Fibroblast of gingiva (primary cell): ENCODE results near the gene MEX3B.

ENCODE experiments used
- DNase-seq: peaks from one replicate; pipeline ENCODE4 v3.0.0-alpha.2; 2011; ENCODE audit warnings: low read depth

Gene MEX3B

DNA sequence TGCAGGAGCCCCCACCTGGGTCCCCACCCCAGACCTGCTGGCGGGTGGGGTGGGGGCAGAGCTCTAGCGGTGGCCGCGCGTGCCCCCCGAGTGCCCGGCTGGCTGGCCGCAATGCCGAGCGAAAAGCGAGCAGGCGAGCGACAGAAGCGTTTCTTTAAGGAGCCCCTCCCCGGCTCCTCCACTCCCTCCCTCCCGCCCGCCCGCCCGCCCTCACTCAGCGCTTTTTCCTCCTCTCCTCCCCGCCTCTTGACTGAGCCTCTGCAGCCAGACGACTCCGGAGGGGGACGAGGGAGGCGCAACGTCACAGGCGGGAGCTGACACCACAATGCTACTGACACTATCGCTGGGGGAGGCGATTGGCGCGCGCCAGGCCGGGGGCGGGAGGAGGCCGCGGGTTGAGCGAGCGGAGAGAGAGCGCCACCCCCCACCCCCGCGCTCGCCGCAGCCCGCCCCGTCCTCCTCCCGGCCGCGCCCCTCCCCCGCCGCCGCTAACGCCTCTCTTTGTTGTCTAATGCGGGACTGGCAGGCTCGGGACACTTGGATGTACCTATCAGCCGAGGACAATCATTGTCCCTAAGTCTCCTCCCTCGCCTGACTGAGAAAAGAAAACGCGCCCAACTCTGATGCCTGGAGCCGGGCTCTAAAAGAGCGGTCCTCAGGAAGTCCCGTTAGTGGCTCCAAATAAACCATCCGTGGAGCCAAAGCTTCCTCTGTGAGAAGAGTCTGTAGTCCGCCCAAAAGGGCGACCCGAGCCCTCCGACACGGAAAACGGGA, at the start of gene MEX3B:
Gene MEX3B (minus strand): TSS at position 127 of the 774 bp plus-strand sequence. CDS start 313 bp downstream, outside the sequence.
- DNase-seq, result peak; percentile 98

DNA sequence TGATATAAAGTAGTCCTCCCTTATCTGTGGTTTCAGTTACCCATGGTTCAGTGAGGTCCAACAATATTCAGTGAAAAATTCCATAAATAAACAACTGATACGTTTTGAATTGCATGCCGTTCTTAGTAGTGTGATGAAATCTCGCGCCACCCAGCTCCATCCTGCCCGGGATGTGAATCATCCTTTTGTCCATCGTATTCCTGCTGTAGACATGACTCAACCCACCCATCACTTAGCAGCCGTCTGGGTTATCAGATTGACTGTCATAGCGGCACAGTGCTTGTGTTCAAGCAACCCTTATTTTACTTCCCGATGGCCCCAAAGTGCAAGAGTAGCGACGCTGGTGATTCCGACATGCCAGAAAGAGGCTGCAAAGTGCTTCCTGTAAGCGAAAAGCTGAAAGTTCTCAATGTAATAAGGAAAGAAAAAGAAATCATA, 48.0 kb upstream of the MEX3B start:
- peak; percentile 84 for DNase-seq

DNA sequence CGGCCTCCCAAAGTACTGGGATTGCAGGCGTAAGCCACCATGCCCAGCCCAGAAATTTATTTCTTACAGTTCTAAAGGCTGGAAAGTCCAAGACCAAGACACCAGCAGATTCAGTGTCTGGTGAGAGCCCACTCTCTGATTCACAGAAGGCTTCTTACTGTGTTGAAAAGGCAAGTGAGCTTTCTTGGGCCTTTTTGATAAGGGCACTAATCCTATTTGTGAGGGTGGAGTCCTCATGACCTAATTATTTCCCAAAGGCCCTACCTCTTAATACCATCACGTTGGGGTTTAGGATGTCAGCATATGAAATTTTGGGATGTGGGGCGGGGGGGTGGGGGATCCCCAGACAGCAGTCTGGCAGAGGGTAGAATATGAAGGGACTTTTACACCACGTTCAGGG, 47.5 kb upstream of the MEX3B start:
- DNase-seq, result no peak

DNA sequence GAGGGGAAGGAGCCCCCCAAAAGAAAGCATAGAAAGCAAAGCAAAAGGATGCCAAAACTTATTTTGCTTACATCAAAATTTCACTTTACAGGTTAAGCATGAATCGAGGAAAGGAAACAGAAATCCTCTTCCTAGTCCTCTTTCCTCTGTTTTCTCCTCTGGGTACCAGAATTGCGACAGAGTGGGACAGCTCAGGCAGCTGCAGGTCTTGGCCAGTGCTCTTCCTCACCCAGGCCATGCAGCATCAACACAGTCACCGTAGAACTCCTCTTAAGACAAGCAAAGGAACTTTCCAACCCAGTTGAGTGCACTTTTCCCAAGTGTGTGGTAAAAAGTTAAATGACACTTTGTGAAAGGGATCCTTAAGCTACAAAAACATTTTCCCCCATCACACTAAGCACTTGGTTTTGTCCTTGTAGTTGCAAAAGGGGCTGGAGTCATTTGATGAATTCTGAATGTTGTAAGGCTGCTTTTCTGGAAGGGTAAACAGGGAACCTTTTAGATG, 45.9 kb upstream of the MEX3B start:
- DNase-seq, result no peak

DNA sequence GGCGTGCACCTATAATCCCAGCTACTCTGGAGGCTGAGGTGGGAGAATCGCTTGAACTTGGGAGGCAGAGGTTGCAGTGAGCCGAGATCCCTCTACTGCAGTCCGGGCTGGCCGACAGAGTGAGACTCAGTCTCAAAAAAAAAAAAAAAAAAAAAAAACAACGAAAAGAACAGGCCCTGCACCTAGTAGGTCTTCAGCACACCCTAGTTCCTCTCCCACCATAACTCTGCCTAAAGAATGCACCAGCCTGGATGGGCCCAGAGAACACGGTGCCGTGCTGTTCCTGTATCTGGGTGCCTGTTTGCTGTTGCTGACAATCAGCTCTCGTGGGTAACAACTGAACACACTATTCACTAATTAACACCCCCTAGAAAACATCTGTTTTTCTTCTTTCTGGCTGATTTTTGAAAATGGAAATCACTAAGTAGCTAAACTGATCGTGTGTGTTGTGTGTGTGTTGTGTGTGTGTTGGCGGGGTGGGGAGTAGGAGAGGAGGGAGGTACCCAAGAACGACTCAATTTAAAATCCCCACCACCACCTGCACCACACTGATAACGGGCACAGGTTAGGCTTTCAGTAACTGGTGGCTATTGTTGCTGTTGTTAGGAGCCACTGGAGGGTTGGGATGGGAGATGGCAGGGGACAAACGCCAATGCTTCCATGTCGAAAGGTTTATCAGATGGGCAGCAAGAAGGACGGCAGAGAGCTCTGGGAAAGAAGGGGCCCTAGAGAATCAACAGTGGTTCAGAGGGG, 40.6 kb upstream of the MEX3B start:
- DNase-seq, result no peak

DNA sequence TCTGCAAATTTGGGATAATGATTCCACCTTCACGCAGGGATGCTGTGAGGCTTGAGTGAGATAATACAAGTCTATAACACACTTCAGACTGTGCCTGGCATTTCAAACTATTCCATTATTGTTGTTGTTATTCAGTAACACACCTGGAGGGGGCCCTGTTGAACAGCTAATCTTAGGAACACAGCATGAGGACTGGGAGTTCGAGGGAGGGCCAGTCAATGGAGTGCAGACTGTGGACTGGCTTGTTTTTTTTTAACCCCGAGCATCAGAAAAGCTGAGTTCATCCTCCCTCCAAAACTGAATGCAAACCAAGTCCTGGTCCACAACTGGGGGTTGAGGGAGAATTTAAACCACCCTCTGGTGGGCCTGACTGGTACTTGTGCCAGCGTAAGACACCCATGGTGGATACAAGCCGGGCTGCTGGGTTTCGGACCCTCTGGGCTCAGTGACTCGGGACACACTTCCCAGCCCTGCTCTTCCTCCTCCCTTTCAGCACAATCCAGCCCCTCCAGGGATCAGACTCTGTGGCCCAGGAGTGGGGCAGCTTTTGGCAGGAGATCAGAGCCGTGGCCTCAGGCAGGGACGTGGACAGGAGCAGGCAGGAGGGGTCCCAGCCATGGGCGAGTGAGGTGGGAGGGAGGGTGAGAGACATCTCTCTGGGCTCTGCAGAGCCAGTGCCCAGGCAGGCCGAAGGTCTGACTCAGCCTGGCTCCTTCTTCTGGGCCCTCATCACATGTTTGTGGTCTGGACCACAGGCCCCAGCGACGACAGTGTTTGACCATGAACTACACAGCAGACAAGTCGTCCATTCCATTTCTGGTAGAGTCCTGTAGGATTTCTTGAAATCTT, 36.3 kb upstream of the MEX3B start:
- DNase-seq, result peak; percentile 81

DNA sequence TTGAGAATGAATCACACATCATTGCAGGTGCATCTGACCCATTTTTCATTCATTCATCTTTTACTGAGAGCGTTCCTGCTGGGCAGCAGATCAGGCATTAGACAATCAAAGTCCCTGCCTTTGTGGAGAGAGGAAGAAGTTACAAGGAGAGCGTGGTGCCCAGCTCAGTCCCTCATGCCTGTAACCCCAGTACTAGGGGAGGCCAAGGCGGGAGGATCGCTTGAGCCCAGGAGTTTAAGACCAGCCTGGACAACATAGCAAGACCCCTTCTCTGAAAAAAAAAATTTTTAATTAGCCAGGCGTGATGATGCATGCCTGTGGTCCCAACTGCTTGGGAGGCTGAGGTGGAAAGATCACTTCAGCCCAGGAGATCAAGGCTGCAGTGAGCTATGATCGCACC, 35.0 kb upstream of the MEX3B start:
- no peak for DNase-seq

DNA sequence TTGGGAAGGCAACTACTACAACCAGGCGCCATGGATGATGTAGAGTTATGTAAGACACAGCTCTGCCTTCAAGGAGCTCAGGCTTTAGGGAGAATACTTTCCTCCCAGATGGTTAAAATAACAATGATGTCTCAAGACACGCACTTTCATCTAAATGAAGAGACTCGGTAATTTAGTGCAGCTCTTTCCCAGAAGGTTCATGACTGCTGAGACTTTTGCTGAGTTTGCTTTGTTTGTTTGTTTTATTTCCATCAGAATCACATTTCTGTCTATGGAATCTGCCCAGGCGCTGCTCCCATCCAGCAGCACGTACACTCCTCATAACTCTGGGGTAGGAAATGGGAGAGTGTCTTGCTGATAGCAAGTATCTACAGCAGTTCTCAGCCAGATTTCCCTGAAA, 33.9 kb upstream of the MEX3B start:
- DNase-seq, result peak; percentile 58

DNA sequence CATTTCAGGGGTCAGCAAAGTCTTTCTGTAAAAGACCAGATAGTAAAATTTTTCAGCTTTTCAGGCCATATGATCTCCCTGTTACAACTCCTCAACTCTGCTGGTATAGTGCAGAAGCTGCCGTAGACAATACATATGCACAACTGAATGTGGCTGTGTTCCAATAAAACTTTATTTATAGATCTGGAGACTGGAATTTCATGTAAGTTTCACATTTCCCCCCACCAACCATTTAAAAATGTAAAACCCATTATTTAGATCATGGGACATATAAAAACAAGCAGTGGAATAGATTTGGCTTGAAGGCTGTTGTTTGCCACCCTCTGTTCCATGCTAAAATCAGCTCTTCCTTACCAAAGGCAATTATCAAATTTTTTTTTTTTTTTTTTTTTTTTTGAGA, 28.8 kb upstream of the MEX3B start:
- DNase-seq, result no peak

DNA sequence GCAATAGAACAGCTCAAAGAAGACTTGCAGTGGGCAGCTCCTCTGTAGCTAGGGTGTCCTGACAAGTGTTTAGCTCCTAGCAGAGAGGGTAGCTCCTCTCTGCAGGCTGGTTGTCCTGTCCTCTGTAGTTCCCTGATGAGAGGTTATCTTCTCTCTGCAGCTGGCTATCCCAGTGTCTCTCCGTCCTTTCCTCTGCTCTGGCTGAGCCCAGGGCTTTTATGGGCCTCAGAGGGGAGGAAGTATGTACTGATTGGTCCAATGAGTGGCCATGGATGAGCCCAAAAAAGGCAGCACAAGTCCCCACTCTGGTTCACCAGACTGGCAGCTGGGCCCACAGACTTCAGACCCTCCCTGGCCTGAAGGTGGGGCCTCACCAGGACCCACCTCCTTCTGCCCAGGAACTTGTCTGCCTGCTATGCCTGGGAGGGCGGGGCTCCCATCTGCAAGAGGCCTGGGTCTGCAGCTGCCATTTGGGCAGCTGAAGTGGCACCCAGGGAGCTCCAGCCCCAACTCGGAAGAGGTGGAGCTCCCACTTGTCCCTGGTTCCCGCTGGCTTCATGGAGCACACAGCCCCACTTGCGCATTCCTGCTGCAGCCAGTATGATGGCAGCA, 27.2 kb upstream of the MEX3B start:
- DNase-seq, result no peak

DNA sequence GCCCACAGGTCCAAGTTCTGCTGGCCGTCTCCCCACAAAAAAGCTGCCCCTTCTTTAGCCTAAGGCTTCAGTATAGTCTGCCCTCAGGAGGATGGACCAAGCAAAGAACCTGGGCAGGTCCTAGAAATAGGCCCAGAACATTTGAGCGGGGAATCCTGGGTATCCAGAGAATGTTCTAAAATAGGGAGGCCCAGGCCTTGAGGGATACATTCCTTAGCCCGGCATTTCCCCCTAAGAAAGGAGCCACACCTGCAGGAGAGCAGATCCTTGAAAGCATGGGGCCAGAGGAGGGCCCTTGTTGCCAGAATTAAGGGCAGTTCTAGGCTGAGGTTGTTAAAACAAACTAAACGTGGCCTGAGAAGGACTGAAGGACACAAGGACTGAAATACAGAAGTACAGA, 20.6 kb upstream of the MEX3B start:
- DNase-seq, result no peak

DNA sequence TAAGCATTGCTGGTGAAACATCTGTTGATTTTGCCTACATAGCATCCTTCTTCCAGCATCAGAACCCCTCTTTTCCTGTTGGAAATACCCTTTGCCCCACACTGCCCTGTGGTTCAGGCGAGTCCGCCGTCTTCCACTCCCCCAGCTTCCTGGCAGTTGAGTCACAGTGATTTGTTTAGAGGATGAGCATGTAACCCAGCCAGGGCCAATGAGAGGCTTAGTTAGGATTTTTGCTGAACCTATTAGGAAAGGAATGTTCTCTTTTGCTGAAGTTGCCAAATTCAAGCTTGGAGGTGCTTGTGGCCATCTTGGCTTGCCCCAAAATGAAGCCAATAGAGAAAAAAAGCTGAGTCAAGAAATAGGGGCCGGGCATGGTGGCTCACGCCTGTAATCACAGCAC, 19.0 kb upstream of the MEX3B start:
- DNase-seq, result no peak

DNA sequence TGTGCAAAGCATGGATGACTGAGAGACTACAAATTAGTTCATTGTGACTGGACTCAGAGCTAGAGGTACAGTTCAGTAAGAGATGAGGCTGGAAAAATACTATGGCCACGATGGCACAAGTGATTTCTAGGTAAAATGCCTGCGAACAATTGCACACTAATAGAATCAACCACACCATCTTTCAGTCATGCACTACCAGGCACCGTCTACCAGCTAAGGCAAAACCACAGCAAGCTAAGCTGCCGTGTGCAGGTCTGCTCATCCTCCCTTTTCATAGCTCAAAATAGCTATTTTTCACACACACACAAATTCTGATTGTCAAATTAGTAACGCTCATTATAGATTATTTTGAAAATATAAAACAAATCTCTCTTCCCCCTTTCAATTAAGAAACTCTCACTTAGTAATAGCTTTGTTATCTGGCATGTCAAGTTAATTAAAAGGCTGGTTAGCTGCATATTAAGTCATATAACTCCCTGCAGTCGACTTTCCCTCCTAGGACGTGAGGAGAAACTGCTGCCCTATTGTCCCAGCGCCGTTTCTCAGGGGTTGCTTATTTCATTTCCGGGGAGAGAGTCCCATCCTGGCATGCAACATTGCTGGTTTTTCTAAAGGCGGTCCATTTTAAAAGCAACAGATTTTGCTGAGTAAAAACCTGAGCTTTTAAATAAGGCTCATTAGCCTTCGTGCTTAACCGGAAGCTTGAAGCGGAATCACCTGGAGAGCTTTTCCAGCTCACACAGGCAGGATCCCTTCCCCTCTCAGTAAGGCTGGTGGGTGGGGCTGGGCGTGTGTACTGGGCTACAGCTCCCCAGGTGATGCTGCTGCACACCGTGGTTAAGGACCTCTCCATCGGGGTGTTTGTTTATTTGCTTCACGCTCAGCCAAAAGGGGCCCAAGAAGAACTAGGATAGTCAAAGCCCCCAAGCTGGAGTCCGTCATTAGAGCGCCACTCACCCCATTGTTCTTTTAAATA, 16.9 kb upstream of the MEX3B start:
- no peak for DNase-seq

DNA sequence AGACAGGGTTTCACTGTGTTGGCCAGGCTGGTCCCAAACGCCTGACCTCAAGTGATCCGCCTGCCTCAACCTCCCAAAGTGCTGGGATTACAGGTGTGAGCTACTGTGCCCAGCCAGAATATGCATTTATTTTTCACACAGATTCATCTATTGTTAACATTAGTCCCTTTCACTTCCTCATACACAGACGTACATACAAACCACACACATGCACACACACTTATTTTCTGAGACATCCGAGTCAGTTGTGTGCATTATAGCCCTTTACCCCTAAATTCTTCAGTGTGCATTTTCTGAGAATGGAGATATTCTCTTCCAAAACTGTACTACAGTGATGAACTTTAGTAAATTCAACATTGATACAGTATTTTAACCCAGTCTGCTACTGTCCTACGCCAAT, 15.0 kb upstream of the MEX3B start:
- no peak for DNase-seq

DNA sequence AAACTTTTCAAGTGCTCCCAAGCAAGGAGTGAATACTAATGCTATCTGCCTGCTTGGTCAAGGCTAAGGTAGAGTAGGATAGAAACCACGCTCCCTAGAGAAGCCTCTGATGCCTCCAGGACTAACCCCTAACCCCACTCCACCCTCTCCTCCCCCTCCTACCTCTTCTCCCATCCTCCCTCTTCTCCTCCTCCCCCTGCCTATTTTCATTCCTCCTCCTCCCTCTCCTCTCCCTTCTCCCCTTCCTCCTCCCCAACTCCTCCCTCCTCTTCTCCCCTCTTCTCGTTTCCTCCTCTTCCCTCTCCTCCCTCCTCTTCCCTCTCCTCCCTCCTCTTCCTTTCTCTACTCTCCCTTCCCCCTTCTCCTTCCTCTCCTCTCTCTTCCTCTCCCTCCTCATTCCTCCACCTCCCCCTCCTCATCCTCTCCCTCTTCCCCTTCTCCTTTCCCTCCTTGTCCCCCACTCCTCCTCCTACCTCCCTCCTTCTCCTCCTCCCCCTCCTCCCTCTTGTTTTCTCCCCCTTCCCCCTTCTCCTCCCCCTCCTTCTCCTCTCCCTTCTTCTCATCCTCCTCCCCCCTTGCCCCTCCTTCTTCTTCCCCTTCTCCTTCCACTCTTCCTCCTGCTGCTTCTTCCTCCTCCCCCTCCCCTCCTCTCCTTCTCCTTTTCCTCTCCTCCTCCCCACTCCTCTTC, 12.8 kb upstream of the MEX3B start:
- DNase-seq, result no peak

DNA sequence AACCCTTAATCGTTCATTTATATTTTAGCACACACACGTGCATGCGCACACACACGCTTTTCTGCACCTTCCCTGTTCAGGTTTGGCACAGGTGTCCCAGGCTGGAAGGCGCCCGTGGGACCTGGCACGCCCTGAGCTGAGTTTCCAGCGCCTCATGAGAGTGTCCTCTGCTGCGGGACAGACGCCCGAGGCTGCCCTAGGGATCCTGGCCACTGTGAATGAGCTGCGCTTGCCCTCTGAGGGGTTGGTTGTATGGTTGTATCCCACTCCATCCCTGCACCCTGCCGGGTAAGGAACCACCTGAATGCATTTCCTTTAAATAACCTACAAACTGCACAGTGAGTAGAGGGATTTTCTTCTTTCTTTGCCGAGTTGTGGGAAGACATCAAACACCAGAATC, 12.2 kb upstream of the MEX3B start:
- no peak for DNase-seq

DNA sequence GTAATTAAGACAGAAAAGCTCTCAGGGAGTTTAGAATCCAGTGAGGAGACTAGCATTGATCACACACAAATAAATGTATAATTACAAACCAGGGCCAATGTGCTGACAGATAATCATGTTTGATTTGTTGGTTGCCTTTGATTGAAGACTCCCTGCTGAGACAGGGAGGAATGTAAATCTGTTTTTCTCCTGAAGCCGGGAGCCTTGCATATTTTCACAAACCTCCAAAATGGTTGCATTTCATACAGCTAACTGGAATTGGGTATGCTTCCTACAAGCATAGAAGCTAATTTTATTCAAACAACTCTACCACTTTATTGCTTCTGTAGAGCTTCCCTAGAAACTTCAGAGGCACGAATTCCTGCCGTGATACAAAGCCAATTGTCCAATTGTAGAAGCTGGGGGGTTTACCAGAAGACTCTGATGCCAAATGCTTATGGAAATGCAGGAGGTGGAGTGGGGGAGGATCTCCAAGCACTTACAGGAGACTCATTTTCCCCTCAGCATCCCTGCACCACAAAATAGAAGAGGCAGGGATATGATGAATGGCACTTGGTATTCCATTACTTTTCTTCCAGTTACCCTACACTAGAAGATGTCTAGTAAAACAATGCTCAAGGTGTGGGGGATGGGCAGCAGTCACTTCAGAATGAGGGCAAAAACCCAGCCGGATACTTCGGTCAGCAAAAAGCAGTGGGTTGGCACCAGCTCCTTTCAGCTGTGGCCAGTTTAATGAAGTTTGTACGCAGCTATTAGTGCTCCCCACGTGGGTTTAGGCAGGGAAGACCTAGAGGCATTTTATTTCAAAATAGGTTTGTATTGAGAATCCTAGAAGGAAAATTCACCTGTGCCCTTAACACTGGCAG, 11.4 kb upstream of the MEX3B start:
- no peak for DNase-seq

DNA sequence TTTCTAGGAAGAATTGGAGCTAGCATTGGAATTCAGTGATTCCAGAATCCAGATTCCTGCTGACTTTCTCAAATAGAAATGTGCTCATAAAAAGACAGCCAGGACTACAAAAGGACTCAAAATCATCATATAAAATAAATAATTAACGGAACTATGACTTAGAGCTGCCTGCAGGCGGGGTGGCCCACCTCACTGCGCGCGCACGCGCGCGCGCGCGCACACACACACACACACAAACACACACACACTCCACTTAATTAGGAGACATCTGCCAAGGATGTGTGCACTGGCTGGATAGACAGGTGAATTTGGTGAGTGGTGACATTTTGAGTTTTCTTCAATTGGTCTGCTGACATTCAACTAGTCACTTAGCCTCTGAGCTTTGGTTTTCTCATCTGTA, 6.9 kb upstream of the MEX3B start:
- no peak for DNase-seq

DNA sequence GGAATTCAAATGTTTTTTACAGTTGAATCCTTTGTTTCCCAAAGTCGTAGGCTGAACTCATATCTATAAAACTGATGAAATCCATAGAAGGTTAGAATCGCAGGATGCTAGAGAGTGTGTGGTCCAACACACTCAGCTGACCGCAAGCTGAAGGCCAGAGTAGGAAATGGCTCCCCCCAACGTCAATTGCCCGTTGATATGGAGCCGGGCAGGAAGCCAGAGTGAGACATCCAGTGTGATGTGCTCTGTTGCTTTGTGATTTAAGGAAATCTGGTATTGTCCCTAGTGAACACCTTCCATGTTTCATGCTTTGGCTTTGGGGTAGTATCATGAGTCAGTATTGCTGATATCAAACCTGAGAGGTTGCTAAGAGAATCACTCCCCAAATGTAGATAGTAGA, 5.8 kb upstream of the MEX3B start:
- DNase-seq, result no peak
